Mucosa of gallbladder (tissue), 1 donor: ENCODE data around the gene CHST5. TPM values are rescaled to one million over a fixed set of nuclear protein-coding genes. Genes with fewer than 3 reads are reported as not detected.

Source experiments
- total RNA-seq: library from RNA; stranded (reverse); gene quantifications from one replicate; pipeline ENCODE4 v1.2.1, GENCODE V29; 2021
- donor health status: DM: no; HTN: no; CAD: no.

The CHST5 gene
- total RNA-seq, 1 donor from 2014 or later, result 0.63 TPM

Other genes with a start within 250 kb of the CHST5 start
- 45.2 TPM for gene CFDP1, start 102.6 kb downstream of the CHST5 start, total RNA-seq
- 32.1 TPM for gene TMEM170A, start 71.4 kb downstream of the CHST5 start, total RNA-seq
- 0.20 TPM for gene CHST6, start 40.7 kb downstream of the CHST5 start, total RNA-seq
- gene TMEM231, start 20.1 kb upstream of the CHST5 start, total RNA-seq, result 13.9 TPM
- gene GABARAPL2, start 30.3 kb upstream of the CHST5 start, total RNA-seq, result 121 TPM
- gene ADAT1, start 87.2 kb upstream of the CHST5 start, total RNA-seq, result 57.2 TPM
- gene KARS1, start 111.6 kb upstream of the CHST5 start, total RNA-seq, result 80.6 TPM
- 62.2 TPM for gene TERF2IP, start 111.7 kb upstream of the CHST5 start, total RNA-seq
- not detected for gene CPHXL2, start 140.9 kb upstream of the CHST5 start, total RNA-seq
- not detected for gene DUXB, start 165.4 kb upstream of the CHST5 start, total RNA-seq
- not detected for gene CPHXL, start 190.4 kb upstream of the CHST5 start, total RNA-seq